ENCODE measurements around the gene CASS4.

DNA sequence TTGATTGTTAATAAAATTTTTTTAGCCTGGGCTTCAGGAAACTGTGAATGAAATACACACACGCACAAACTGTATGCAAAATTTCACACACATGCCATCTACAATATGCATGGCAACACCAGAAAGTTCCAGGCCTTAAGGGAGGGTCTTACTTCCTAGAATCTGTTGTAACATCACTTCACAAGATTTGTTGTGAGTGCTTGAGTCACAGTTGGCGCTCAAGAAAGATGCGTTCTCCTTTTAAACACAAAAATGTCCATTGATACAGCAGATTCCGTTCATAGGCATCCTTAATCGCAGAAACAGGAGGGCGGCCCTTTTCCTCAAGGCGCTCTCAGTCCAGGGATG lies 55.9 kb downstream of the CASS4 start:
- no peak for TF ChIP-seq POLR2AphosphoS5 (IDR thresholded peaks at IDR 0.05)
- TF ChIP-seq, protein P1, sequence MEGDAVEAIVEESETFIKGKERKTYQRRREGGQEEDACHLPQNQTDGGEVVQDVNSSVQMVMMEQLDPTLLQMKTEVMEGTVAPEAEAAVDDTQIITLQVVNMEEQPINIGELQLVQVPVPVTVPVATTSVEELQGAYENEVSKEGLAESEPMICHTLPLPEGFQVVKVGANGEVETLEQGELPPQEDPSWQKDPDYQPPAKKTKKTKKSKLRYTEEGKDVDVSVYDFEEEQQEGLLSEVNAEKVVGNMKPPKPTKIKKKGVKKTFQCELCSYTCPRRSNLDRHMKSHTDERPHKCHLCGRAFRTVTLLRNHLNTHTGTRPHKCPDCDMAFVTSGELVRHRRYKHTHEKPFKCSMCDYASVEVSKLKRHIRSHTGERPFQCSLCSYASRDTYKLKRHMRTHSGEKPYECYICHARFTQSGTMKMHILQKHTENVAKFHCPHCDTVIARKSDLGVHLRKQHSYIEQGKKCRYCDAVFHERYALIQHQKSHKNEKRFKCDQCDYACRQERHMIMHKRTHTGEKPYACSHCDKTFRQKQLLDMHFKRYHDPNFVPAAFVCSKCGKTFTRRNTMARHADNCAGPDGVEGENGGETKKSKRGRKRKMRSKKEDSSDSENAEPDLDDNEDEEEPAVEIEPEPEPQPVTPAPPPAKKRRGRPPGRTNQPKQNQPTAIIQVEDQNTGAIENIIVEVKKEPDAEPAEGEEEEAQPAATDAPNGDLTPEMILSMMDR (IDR thresholded peaks at IDR 0.05): no peak
- no peak for TF ChIP-seq POLR2A (IDR thresholded peaks at IDR 0.05)
- TF ChIP-seq EP300 (IDR thresholded peaks at IDR 0.05; ENCODE audit: low read depth): no peak

Measured in transverse colon (tissue), 4 donors.